ENCODE data around the gene PREX1.

PREX1 gene

GRCh38 chr20:48680650-48681049 lies 147.1 kb downstream of the PREX1 start:
- DNase-seq (ENCODE audit: low read depth), result no peak

GRCh38 chr20:48679599-48679998 lies 148.2 kb downstream of the PREX1 start:
- DNase-seq (ENCODE audit: low read depth), result no peak

- DNase-seq (ENCODE audit: low read depth), result no peak
Observed at GRCh38 chr20:48679011-48679410, 148.8 kb downstream of the PREX1 start.

GRCh38 chr20:48678421-48678820 lies 149.4 kb downstream of the PREX1 start:
- DNase-seq (ENCODE audit: low read depth), result no peak

GRCh38 chr20:48676795-48677460 lies 150.9 kb downstream of the PREX1 start:
- no peak for DNase-seq (ENCODE audit: low read depth)

GRCh38 chr20:48676125-48676524 lies 151.7 kb downstream of the PREX1 start:
- DNase-seq (ENCODE audit: low read depth), result no peak

- no peak for DNase-seq (ENCODE audit: low read depth)
Observed at GRCh38 chr20:48674461-48674860, 153.3 kb downstream of the PREX1 start.

- no peak for DNase-seq (ENCODE audit: low read depth)
Observed at GRCh38 chr20:48673507-48673906, 154.3 kb downstream of the PREX1 start.

- no peak for DNase-seq (ENCODE audit: low read depth)
Observed at GRCh38 chr20:48672324-48672723, 155.5 kb downstream of the PREX1 start.

GRCh38 chr20:48671141-48671540 lies 156.7 kb downstream of the PREX1 start:
- no peak for DNase-seq (ENCODE audit: low read depth)

- DNase-seq (ENCODE audit: low read depth), result no peak
Observed at GRCh38 chr20:48669946-48670605, 157.7 kb downstream of the PREX1 start.

- no peak for DNase-seq (ENCODE audit: low read depth)
Observed at GRCh38 chr20:48668451-48668946, 159.3 kb downstream of the PREX1 start.

- DNase-seq (ENCODE audit: low read depth), result no peak
Observed at GRCh38 chr20:48667889-48668413, 159.8 kb downstream of the PREX1 start.

- no peak for DNase-seq (ENCODE audit: low read depth)
Observed at GRCh38 chr20:48667481-48667880, 160.3 kb downstream of the PREX1 start.

GRCh38 chr20:48665785-48666184 lies 162.0 kb downstream of the PREX1 start:
- DNase-seq (ENCODE audit: low read depth), result no peak

GRCh38 chr20:48662711-48663110 lies 165.1 kb downstream of the PREX1 start:
- DNase-seq (ENCODE audit: low read depth), result no peak

- DNase-seq (ENCODE audit: low read depth), result no peak
Observed at GRCh38 chr20:48661575-48662455, 166.0 kb downstream of the PREX1 start.

- no peak for DNase-seq (ENCODE audit: low read depth)
Observed at GRCh38 chr20:48660788-48661187, 167.0 kb downstream of the PREX1 start.

- no peak for DNase-seq (ENCODE audit: low read depth)
Observed at GRCh38 chr20:48659858-48660257, 167.9 kb downstream of the PREX1 start.

GRCh38 chr20:48658505-48658904 lies 169.3 kb downstream of the PREX1 start:
- DNase-seq (ENCODE audit: low read depth), result no peak

GRCh38 chr20:48658198-48658476 lies 169.7 kb downstream of the PREX1 start:
- DNase-seq (ENCODE audit: low read depth), result no peak

GRCh38 chr20:48657426-48658197 lies 170.2 kb downstream of the PREX1 start:
- DNase-seq (ENCODE audit: low read depth), result peak; percentile 52

Data from activated T-cell treated with anti-CD3 and anti-CD28 coated beads for 1 hour (primary cell).